GM21515 (cell line): Measurements from ENCODE around the gene MPRIP.
"Not testable (repeated sequence)": the region's sequence is repeated elsewhere in the genome, so short reads cannot be mapped to it uniquely, and the experiment has no call there.

Experiments used
- ATAC-seq: cut with Tn5 transposase; IDR thresholded peaks from one replicate; pipeline ENCODE4 v1.9.1; 2021; ENCODE audit not compliant: unreplicated experiment

MPRIP gene

DNA sequence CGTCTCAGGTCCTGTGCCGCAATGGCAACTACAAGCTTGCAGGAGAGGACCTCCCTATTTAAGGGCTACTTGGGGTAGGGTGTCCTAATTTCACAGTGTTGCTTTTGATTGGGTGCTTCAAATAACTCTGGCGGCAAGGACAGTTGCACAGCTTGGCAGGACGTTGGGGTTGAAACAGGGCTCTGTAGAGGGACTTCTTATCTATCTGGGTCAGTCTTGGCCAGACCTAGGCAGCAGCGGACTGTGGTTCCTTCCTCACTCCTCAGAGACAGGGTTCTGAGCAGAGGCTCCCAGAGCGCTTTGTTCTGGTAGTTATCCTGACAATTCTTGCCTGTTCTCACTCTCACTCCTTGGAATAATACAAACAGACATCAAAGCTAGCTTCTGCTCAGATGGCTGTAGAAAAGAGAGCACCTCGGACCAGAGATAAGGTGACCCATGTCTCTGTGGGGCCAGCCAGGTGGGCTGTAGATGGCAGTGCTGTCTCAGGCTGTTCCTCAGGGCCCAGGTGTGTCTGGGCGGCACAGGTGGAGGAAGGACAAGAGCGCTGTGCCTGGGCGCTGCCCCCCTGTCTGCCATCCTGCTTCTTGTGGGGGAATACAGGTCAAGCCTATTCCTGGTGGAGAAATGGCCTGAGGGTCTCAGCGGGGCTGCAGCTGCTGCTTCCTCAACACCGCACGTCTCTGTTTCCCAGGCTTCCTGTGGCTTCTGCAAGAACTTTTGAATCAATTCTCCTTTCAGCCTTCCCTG lies 102.8 kb downstream of the MPRIP start:
- no peak for ATAC-seq

DNA sequence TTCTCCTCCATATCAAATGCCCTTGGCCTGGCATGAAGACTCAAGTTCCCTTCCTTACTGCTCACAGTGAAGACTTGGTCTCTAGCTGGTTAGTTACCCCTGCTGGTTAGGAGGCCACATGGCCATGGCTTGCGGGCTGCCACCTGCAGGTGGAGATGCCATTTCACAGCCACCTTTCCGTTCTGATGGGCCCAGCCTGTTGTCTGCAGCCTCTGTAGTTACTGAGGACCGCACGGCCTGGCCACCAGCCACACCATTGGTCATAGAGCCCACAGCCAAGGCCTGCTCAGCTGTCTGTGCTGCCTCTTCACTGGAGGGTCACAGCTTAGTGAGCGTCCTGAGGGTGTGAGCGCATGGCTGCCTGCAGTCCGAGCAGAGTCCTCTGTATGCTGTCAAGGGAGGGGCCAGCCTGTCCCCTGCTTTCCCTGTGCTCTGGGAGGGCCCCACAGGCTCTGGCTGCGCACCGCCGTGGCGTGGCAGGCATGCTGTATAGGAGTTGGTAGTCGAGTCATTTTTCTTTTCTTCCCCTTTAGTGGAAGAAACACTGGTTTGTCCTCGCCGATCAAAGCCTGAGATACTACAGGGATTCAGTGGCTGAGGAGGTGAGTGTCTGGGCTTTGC lies 104.6 kb downstream of the MPRIP start:
- no peak for ATAC-seq

GRCh38 chr17:17147821-17148220 lies 105.6 kb downstream of the MPRIP start:
- no peak for ATAC-seq

DNA sequence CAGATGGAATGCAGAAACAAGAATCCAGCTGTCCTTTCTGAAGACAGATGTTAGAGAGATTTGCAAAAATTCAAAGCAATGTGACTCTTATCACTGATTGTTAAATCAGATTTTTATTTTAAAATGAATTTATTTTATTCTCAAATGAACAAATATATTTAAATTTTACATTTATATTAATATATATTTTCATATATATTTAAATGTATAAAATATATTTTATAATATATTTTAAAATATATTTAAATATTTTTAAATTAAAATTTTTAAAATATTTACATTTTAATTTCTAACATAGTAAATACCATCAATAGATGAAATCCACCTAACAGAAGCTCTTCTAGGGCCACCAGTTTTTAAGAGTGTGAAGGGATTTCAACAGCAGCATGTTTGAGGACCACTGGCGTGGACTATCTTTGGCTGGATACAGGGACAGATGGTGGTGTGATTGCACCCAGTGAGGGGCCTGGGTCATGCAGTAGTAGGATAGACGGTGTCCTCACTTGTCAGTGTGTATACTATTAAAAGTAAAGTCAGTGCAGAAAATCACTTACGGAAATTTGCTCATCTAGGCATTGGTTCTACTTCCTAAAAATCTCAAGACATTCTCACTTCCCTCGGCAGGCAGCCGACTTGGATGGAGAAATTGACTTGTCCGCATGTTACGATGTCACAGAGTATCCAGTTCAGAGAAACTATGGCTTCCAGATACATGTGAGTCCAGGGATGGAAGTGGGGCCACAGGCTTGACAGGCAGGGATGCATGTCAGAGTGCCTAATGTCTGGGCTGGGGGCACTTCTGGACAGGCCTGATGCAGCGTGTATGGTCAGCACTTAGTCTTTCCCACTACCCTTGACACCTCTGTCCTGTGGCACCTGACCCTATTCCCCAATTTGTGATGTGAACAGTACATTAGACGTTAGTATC lies 107.5 kb downstream of the MPRIP start:
- ATAC-seq, result no peak

- ATAC-seq, result no peak
Observed at GRCh38 chr17:17150448-17150800, 108.2 kb downstream of the MPRIP start.

DNA sequence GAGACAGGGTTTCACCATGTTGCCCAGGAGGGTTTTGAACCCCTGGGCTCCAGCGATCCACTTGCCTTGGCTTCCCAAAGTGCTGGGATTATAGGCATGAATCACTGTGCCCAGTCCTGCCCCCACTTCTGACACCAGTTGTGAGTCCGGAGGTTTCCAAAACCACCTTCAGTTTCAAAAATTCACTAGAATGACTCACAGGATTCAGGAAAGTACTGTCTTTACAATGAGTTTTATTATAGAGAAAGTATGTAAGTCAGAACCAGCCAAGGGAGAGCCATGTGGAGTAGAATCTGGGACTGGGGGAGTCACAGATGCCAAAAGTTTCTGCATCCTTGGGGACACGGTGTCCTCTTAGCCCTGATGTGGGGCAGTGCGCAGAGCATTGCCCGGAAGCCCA lies 108.8 kb downstream of the MPRIP start:
- ATAC-seq, result no peak

DNA sequence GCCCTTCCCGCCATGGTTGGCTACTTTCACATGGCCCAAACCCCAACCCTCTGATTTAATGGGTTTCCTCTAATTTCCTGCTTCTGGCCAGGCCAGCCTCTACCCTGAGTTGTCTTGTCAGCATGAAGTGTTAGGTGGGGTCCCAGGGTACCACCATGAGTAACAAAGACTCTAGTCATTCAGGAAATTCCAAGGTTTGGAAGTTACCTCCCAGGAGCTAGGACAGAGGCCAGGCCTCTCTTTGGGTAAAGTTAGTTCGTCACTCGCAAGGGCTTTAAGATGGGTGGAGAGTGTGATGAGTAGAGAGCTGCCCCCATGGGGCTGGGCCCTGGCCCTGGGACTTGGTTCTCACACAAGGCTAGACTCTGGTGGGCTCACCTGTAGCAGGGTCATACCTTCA lies 109.3 kb downstream of the MPRIP start:
- no peak for ATAC-seq

DNA sequence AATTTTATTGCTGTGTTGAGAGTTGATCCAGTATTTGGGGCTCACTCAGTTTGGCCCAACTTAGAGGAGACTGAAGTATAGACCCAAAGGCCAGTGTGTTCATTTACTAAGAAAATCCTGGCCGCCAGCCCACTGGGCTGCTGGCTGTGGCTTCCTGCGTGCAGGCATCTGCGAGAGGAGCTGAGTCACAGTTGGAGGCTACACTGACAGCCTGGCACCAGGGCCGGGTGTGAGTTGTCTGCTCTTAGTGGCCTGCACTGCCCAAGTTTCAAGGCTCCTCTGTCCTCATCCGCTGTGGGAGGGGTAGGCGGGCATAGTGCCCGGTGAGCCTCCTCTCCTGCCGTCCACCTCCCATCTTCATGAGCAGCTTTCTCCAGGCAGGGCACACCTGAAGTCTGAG lies 109.7 kb downstream of the MPRIP start:
- ATAC-seq, result no peak

GRCh38 chr17:17152385-17152784 lies 110.1 kb downstream of the MPRIP start:
- ATAC-seq, result no peak

DNA sequence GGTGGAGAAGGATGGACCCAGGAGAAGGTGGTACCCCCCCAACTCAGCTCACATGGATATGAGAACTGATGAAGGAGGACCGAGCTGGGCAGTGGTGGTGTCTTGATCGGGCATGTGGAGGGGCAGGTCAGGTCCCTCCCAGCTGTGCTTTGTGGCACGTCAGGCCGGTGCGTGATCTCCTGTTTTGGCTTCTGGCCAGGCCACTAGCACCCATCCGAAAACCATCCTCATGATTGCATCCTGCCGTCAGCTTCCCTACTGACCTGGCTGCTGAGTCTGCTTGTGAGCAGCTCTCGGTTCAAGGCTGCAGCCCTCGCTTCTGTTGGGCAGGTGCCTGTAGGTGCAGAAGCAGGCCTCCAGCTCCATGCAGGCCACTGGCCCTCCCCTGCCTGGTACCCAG lies 110.8 kb downstream of the MPRIP start:
- no peak for ATAC-seq

- ATAC-seq, result no peak
Observed at GRCh38 chr17:17153709-17154108, 111.5 kb downstream of the MPRIP start.

DNA sequence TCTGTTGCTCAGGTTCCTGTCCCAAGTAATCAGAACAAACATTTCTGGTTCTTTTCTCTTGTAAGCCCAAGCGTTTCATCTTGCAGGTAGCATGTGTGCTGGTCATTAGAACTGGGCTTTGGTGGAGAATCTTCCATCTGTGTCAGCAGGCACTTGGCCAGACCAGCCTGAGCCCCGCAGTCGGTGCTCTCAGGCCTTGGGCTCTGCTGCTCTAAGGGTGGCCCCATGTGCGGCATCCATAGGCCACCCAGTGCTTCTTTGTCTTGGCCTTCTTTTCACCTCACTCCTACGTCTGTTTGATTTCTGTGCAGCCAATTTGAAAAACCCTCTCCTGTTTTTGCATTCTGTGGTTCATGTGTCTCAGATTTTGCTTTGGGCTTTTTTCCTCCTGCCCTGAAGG lies 112.3 kb downstream of the MPRIP start:
- no peak for ATAC-seq

DNA sequence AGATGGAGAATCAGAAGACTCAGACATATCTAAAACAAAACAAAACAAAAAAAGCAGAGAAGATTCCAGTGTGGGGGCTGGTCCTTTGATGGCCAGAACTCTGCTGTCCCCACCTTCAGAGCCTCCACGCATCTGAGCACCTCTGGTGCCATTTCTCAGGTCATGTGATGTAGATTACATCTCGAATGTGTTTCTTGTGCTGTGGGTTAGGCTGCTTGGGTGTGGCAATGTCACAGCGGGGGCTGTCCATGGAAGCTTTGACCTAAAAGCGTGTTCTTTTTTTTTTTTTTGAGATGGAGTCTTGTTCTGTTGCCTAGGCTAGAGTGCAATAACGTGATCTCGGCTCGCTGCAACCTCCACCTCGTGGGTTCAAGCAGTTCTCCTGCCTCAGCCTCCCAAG lies 112.7 kb downstream of the MPRIP start:
- no peak for ATAC-seq

DNA sequence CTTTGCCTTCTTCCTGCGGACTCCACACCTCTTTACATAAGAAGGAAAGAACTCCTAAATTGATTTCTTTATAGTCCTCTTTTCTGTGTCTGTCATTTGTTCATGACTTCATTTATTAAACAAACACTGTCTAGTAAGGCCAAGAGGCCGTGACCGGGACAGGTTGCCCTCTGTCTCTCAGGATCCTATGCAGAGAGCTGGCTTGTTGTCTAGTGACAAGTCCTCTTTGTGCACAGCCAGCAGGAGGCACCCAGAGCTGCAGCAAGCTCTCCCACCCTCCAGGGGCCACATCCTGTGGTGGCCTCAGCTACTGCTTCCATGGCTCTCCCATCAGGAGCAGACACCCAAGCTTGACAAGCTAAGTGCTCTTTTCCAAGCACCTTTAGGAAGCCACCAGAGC lies 113.3 kb downstream of the MPRIP start:
- ATAC-seq, result no peak

DNA sequence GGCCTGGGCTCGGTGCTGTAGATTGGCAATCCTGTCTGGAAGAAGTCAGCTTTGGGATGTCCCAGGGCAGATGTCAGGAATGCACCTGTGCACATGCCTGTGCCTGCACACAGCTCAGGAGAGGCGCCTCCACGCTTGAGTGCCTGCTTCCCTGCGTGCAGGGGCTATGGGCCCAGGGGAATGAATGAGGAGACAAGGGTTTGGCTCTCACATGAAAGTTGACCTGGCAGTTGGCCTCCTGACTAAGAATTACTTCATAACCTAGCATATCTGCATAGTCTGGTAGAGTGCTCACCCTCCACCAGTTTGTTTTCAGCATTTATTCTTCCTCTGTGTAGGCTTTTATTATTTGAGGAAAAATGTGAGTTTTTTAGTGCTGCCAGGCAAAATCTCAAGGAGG lies 113.8 kb downstream of the MPRIP start:
- ATAC-seq, result no peak

GRCh38 chr17:17156511-17156910 lies 114.3 kb downstream of the MPRIP start:
- ATAC-seq, result no peak

GRCh38 chr17:17157041-17157440 lies 114.8 kb downstream of the MPRIP start:
- ATAC-seq, result no peak

DNA sequence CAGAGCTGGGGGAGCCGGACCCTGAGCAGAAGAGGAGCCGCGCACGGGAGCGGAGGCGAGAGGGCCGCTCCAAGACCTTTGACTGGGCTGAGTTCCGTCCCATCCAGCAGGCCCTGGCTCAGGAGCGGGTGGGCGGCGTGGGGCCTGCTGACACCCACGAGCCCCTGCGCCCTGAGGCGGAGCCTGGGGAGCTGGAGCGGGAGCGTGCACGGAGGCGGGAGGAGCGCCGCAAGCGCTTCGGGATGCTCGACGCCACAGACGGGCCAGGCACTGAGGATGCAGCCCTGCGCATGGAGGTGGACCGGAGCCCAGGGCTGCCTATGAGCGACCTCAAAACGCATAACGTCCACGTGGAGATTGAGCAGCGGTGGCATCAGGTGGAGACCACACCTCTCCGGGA lies 116.2 kb downstream of the MPRIP start:
- not testable (repeated sequence) for ATAC-seq

DNA sequence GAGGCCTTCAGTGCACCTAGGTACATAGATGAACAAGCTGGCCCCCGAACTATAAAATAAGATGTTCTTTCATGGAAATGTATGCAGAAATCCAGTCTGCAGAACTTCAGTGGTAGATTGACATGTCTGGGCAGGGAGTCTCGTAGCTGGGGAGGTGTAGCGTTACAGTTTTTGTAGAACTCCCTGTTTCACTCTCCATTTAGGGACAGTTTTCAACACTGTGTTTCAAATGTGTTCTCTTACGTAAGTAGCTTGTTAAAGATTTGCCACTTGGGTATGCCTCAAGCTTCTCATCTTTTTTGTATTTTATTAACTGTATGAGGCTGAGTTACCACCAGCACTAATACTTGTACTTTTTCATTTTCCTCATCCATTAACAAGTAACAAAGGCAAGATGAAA lies 117.3 kb downstream of the MPRIP start:
- no peak for ATAC-seq

- no peak for ATAC-seq
Observed at GRCh38 chr17:17161121-17161520, 118.9 kb downstream of the MPRIP start.

GRCh38 chr17:17161759-17162158 lies 119.5 kb downstream of the MPRIP start:
- ATAC-seq, result no peak

DNA sequence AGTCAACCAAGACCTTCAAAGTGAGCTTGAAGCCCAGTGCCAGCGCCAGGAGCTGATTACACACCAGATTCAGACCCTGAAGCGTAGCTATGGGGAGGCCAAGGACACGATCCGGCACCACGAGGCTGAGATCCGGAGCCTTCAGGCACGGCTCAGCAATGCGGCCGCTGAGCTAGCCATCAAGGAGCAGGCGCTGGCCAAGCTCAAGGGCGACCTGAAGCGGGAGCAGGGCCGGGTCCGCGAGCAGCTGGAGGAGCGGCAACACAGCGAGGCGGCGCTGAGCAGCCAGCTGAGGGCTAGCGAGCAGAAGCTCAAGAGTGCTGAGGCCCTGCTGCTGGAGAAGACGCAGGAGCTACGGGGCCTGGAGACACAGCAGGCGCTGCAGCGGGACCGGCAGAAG lies 121.9 kb downstream of the MPRIP start:
- ATAC-seq, result no peak
